GM18499 (cell line): ENCODE data around the gene MICALL2.

Experiments used
- ATAC-seq: cut with Tn5 transposase; IDR thresholded peaks from one replicate; pipeline ENCODE4 v1.9.1; 2021; ENCODE audit warnings: moderate number of reproducible peaks; ENCODE audit not compliant: insufficient read depth, unreplicated experiment

MICALL2 gene

DNA sequence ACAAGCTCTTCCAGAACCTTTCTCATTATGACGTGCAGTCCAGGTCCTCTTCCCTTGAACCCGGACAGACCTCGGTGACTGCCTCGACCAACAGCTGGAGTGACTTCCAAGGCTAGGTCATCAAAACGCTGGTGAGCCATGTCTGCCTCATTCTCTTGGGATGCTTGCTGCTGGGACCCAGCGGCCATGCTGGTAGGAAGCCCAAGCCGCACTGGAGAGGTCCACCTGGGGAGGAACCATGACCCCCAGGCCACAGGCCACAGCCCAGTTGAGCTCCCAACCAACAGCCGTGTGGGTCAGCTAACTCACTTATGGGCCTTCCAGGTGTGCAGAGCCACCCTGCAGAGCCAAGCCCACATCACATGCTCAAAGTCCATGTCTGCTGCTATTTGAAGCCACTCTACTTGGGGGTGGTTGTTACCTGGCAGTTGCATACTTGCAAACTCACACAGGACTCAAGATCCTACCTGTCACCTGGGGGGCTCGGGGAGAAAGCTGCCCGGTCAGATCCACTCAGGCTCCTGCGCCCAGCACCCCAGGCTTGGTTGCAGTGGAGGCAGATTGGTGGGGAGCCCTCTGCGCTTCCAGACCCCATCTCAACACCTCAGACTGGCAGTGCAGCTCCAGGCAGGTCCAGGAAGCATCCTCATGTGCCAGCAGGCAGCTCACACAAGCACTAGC, 57.0 kb downstream of the MICALL2 start:
- no peak for ATAC-seq

DNA sequence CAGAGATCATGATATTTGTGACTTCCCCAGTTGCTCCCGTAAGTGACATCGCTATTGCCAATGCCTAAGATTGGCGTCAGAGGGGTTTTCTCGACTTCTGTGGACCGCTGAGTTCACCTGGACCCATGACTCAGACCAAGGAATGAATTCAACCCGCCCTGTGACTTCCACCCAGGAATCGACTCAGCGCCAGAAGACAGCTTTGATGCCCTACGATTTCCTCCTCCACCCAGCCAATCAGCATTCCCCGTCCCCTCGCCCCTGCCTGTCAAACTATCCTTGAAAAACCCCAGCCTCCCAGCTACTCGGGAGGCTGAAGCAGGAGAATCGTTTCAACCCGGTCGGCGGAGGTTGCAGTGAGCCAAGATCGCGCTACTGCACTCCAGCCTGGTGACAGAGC, 58.3 kb downstream of the MICALL2 start:
- ATAC-seq: no peak

DNA sequence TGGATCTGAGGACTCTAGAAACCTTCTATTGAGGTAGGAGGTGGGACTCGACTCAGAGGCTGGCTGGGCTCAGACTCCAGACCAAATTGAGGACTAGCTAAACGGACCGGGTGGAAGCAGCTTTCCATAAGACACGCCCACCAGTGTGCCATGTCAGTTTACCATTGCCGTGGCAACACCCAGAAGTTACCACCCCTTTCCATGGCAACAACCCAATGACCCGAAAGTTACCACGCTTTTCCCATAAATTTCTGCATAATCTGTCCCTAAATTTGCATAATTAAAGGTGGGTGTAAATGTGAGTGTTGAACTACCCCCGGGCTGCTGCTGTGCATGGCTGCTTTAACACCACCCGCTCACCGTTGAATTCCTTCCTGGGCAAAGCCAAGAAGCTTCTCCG, 58.9 kb downstream of the MICALL2 start:
- ATAC-seq: no peak

DNA sequence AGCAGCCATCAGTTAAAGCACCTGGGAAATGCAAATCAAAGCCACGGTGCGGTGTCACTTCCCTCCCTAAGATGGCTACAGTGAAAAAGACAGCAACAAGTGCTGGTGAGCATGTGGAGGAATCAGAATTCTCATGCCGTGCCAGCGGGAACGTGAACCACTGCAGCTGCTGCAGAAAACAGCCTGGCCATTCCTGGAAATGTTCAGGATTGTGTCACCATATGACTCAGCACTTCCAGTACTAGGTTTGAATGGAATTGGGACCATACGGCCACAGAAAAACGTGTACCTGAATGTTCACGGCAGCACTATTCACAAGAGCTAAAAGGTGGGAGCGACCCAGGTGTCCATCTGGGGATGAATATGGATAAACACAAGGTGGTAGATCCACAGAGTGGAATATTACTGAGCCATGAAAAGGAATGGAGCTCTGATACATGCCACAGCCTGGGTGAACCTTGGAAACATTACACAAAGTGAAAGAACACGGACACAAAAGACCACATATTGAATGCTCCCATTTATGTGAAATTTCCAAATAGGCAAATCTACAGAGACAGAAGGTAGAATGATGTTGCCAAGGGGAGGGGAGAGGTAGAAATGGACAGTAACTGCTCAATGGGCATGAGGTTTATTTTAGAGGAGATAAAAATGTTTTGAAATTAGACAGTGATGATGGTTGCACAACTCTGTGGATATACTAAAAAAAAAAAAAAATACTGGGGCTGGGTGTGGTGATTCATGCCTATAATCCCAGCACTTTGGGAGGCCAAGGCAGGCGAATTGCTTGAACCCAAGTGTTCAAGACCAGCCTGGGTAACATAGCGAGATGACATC, 61.6 kb downstream of the MICALL2 start:
- ATAC-seq: no peak

DNA sequence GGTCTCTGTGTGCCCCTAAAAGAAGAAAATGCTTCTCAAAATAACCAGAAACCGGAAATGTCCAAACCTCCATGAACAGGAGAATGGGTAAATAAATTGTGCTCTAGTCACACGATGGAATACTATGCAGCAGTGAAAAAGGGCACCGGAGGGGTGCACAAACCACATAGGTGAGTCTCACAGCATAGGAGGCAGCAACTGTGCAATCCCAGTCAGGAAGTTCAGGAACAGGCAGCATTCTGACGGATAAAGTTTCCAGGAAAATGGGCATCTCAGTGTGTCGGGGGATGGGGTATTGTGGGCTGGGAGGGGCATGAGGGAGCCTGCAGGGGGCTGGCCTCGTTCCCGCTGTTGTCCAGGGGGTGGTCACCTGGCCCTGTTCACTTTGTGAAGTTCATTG, 63.1 kb downstream of the MICALL2 start:
- ATAC-seq: no peak

DNA sequence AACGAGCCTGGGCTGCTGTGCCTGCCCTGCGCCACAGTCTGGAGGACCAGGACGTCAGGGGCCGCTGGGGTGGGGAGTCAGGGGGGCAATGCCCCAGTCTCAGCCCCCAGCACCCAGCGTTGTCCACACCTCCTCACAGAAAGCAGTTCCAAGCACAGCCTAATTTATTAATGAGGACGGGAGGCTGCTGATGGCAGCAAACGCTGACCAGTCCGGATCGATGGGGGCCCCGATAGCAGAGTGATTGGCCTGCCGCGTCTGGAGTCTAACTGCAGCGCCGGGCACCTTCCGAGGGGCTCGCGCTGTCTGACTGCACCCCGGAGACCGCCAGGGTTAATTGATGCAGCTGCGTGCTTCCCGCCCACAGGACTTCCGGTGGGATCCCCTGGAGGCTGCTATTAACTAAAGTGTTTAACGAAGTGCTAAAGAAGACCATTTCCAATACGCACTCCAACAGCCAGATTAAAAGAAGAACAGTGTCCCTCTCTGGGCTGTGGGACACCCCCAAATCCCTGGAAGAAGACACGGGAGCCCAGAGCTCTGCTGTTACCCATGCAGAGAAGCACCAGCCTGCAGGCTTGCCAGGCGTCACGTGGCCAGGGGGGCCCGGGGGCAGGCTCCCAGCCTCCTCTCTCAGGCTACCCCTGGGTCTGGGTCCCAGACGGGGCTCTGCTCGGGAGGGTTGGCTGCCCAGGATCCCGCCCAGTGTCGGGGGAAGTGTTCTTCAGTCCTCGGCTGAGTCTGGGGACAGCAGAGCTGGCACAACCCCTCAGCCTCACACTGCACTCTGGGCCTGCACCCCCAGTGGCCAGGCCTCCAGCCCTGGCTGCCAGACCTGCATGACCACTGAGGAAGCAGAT, 63.8 kb downstream of the MICALL2 start:
- ATAC-seq: no peak

DNA sequence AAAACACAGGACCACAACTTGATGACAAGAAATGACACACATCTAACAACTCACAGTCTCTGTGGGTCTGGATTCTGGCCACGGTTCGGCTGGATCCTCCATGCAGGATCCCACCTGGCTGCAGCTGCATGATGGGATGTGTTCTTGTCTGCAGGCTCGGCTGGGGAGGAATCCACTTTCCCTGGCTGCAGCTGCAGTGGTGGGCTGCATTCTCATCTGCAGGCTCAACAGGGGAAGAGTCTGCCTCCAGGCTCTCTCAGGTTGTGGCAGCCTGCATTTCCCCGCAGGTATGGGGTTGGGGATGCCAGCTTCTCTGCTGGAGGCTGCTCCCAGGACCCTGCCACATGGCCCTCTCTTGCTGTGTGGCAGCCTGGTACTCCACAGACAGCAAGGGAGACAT, 64.9 kb downstream of the MICALL2 start:
- ATAC-seq: no peak

DNA sequence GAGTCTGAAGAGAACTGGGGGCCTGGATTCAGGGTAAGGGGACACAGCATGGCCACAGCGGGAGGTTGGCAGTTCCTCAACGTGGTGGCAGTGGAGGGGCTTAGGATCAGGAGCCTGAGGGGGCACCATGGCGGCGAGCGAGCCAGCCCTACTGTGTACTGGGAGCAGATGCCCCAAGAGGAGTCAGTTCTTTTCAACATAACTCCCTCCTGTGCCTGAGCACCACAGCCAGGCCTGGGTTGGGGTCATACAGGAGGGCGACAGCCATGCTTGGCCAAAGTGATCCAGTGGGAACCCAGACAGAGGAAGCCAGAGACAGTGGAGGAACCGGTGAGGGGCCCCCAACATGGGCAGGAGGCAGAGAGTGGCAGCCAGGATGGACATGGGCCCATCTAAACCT, 65.8 kb downstream of the MICALL2 start:
- ATAC-seq: no peak

DNA sequence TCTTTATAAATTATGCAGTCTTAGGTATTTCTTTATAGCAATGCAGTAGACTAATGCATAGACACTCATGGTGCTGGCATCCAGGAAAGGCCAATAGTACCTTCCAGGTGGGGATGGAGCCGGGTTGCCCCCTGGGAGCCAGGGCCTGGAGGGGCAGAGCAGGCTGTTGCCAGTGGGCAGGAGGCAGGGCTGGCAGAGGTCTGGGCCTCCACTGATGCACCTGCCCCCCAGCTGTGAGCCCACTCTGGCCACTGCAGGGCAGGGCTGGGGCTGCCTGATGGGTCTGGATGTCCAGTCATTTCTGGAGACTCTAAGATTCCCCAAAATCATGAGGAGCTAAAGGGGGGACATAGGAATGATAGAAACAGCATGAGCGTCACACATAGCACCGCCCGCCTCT, 66.7 kb downstream of the MICALL2 start:
- no peak for ATAC-seq

DNA sequence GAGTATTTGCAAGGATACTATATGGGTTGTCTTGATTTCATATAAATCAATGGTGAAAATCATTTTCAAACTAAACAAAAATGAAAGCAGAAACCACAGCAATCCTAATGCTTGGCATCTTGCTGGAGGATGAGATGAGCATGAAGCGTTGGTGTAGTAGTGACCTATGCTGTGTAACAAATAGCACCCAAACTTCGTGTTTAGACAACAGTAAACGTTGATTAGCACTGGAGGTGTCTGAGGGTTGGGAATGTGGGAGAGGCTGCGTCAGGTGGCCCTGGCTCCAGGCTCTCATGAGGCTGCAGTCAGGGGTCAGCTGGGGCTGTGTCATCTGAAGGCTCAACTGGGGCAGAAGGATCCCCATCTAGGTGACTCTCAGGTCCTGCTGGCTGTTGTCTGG, 67.8 kb downstream of the MICALL2 start:
- no peak for ATAC-seq

DNA sequence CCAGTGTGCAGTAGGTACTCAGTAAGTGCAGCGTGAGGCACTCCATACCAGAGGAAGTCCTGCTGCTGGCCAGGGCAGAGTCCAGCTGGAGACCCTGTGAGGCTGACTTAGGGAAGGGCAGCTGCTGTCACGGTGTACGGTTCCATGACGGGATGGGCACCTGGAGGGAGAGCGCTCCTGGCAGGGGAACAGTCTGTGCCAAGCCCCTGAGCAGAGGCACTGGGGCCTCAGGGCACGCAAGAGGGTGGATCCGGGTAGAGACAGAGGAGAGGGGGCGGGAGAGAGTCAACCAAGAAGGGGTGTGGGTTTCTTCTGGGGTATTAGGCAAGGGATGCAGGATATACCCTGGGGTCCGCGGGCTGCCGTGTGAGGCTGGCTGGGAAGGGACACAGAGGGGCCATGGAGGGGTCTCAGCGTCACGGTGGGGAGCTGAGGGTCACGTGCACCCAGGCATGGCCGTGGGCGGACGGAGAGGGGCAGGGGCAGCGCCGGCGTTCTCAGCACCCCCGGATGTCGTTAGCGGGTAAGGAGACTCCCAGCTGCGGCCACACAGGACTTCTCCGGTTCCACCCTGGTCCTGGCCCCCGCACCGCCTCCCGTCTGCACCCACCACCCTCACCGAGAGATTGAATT, 70.5 kb downstream of the MICALL2 start:
- ATAC-seq: no peak

DNA sequence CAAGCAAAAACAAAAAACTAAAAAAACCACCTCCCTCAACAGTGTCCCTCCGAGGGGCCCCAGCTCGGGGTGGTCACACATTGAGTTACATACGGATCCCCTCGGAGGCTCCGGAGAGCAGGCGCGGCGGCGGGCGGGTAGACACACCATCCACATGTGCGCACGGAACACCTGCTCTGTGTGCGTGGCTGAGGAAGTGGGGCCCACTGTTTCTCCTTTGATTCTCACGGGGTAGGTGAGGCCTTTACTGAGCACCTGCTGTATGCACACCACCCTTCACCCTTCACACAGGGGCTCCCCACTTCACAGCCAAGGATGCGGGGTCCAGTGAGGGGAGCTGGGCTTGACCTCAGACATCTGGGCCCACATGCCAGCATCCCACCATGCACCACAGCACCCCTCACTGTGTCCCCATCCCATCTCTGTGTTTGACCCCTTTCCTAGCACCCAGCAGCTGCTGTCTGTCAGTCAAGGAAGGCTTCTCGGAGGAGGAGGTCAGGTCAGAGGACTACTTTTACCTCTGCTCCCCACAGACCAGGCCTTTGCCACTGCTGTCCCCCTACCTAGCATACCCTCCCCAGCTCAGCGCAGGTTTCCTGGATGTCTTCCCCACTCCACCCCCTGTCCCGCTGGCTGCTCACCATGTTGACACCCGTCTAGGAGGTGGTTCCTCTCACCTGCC, 71.1 kb downstream of the MICALL2 start:
- no peak for ATAC-seq

DNA sequence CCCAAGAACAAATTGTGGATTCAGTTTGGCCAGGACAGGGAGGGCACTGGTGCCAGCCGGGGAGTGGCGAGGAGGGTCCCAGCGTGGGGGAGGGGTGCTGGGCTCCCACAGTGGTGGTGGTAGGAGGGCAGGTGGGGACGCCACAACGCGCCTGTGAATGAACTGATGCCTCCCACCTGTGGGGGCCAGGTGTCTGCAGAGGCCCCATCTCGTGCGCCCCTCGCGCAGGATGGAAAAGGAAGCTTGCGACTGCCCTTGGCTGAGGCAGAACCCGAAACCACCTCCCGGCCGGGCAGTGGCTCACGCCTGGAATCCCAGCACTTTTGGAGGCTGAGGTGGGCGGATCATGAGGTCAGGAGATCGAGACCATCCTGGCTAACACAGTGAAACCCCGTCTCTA, 72.0 kb downstream of the MICALL2 start:
- ATAC-seq: no peak

DNA sequence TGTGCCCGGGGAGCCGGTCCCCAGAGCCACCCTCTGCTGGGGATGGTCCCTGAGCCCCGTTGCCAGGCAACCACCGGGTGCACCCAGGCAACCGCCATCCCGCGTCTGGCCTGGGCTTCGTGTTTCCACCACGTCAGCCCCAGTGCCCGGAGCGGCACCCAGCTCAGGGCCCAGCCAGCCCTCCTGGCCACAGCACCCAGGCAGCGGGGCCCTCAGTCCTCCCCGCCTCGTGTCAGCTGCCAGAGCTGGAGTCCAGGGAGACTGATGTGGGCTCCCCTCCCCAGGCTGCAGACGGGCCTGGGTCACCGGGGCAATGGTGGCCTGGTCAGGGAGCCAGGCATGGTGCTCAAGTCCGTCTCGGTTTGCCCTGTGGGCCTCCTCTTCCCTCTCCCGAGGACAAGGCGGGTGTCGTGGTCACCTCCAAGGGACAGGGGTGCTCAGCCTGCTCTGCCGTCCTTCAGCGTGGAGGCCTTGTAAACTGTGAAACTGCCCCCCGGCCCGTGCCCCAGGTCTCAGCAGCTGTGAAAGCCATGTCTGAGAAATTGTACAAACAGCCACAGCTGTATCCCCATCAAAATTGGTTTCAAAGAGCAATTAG, 72.5 kb downstream of the MICALL2 start:
- ATAC-seq: no peak

DNA sequence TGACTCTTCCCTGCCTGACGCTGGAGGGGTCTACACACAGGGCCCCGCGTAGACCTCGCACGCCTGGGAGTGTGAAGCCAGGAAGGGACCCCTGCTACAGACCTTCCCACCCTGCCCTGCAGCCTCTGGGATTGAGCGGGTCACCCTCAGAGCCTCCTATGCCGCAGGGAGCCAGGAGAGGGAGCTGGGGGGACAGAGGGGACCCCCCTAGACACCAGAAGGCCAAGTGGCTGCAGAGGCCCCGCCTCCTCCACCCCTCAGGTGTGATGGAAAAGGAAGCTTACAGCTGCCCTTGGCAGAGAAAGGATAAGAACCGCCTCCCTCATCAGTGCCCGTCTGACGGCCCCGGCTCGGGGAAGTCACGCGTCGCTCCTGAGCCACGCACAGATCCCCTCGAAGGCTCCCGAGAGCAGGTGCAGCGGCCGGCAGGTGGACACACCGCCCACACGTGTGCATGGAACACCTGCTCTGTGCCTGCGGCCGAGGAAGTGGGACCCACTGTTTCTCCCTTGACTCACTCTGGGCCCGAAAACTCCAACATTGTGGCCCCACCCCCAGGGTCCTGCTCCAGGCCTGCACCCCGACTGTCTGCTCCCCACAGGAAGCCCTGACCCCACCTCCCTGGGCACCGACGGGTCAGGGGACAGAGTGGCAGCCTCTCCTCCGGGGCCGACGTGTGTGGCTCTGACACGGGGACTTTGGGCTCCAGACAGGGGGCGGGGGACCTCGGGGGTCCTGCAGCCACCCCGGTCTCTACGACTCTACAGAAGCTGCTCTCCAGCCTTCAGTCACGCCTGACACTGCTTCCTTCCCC, 73.3 kb downstream of the MICALL2 start:
- no peak for ATAC-seq

DNA sequence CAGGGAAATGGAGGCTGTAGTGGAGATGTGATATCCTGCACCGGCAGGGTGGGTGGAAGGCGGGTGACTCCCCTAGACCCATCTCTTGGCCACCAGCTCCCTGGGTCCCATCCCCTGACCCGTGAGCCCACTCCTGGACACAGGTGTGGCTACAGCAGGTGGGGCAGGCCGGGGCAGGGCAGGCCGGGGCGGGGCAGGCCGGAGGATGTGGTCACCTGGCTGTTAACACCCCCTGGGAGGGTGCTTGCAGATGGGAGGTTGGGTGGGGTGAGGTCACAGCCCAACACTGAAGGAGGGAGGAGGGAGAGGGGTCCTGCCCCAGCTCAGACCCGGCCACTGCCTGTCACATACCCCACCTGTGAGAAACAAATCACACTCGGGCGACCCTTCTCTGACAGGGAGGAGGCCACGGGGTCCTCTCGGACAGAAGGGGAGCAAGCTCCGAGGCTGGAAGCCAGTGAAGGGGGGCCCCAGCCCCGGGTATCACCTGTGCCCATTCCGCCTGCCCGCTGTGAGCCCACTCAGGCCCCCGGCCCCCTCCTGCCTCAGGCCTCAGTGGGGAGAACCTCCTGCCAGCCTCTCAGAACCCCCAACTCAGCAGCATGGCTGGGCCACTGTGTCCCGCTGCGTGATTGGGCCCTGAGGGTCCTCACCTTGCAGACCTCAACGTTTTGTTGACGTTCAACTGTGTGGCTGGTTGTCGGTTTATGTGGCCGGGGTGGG, 74.0 kb downstream of the MICALL2 start:
- no peak for ATAC-seq
